SK-N-SH (cell line): ENCODE results near the gene SAA2. TPM values are rescaled to one million over a fixed set of nuclear protein-coding genes. Genes with fewer than 3 reads are reported as not detected.

ENCODE experiments used
- CTCF ChIA-PET: fragments of 300-600, 350-600 bp; formaldehyde crosslinking; extraction: SDS; loops from one replicate; lab custom pipeline; 2021; lab: Yijun Ruan, JAX
- POLR2A ChIA-PET: fragments of 350-600 bp; sonication (Branson Sonifier 250); formaldehyde crosslinking; extraction: SDS; loops from one replicate; lab custom pipeline; 2020; ENCODE audit warnings: antibody characterized with exemption, inconsistent platforms; lab: Yijun Ruan, JAX
- DNase-seq: peaks from one replicate; pipeline ENCODE4 v3.0.0; 2012
- H2AFZ ChIP-seq: fragments of 200-600 bp; sonication (generic); 2 replicates; pipeline ENCODE4 v1.8.1; 2016; ENCODE audit warnings: antibody characterized with exemption, mild to moderate bottlenecking, low read depth
- H3F3A ChIP-seq: fragments of 200-600 bp; sonication (generic); replicated peaks from 2 replicates; pipeline ENCODE3; 2016; ENCODE audit warnings: antibody characterized with exemption, mild to moderate bottlenecking; ENCODE audit not compliant: insufficient read depth
- H3K27ac ChIP-seq, 2 experiments: fragments of 200-500 bp in 1 of 2; fragments of 200-600 bp in 1 of 2; sonication (Bioruptor generic) in 1 of 2; sonication (generic), shearing (Covaris generic) in 1 of 2; 2 replicates each; pipeline versions ENCODE4 v1.5.1 to v1.6.1; 2014 to 2016; ENCODE audit warnings: low read depth in 2 of 2, inconsistent platforms in 1 of 2, low read length in 1 of 2, mild to moderate bottlenecking in 1 of 2, mixed read lengths in 1 of 2
- H3K27me3 ChIP-seq: fragments of 200-600 bp; sonication (generic), shearing (Covaris generic); 2 replicates; pipeline ENCODE4 v1.6.1; 2016; ENCODE audit warnings: mixed run types; ENCODE audit not compliant: insufficient read depth
- H3K36me3 ChIP-seq, 2 experiments: fragments of 200-500 bp in 1 of 2; fragments of 200-600 bp in 1 of 2; sonication (Bioruptor generic) in 1 of 2; sonication (generic) in 1 of 2; replicated peaks in 1 of 2; 2 replicates each; pipeline versions ENCODE3 to v1.5.1; 2014 to 2016; ENCODE audit warnings: low read length in 1 of 2, mild to moderate bottlenecking in 1 of 2; ENCODE audit not compliant: insufficient read depth in 2 of 2, control insufficient read depth in 1 of 2
- H3K4me1 ChIP-seq, 2 experiments: fragments of 200-500 bp in 1 of 2; fragments of 200-600 bp in 1 of 2; sonication (Bioruptor generic) in 1 of 2; sonication (generic), shearing (Covaris generic) in 1 of 2; 2 replicates each; pipeline versions ENCODE4 v1.5.1 to v1.6.1; 2014 to 2016; ENCODE audit warnings: low read depth in 1 of 2, low read length in 1 of 2, mixed run types in 1 of 2; ENCODE audit not compliant: insufficient read depth in 2 of 2, control insufficient read depth in 1 of 2
- H3K4me2 ChIP-seq: fragments of 200-600 bp; sonication (generic), shearing (Covaris generic); 2 replicates; pipeline ENCODE4 v1.6.1; 2017; ENCODE audit warnings: mixed run types
- H3K4me3 ChIP-seq, 2 experiments: fragments of 200-500 bp in 1 of 2; fragments of 200-600 bp in 1 of 2; sonication (Bioruptor generic) in 1 of 2; sonication (generic), shearing (Covaris generic) in 1 of 2; 2 replicates each; pipeline versions ENCODE4 v1.5.1 to v1.8.1; 2014 to 2016; ENCODE audit warnings: low read depth in 2 of 2, inconsistent platforms in 1 of 2, low read length in 1 of 2, mild to moderate bottlenecking in 1 of 2, mixed read lengths in 1 of 2, moderate library complexity in 1 of 2
- H3K79me2 ChIP-seq: fragments of 200-600 bp; sonication (generic); 2 replicates; pipeline ENCODE4 v1.8.1; 2017; ENCODE audit warnings: mild to moderate bottlenecking; ENCODE audit not compliant: insufficient read depth
- H3K9ac ChIP-seq: fragments of 200-600 bp; sonication (generic); 2 replicates; pipeline ENCODE4 v1.6.1; 2017; ENCODE audit warnings: mixed run types
- H3K9me2 ChIP-seq: fragments of 200-600 bp; sonication (generic); 2 replicates; pipeline ENCODE4 v1.6.1; 2017; ENCODE audit warnings: mixed run types
- H3K9me3 ChIP-seq: fragments of 200-600 bp; sonication (generic); 2 replicates; pipeline ENCODE4 v1.6.1; 2017; ENCODE audit warnings: mixed run types, mild to moderate bottlenecking, moderate library complexity
- H4K20me1 ChIP-seq: fragments of 200-600 bp; sonication (generic); 2 replicates; pipeline ENCODE4 v1.6.1; 2017; ENCODE audit warnings: mild to moderate bottlenecking, mixed run types; ENCODE audit not compliant: insufficient read depth
- CHD2 ChIP-seq: fragments of 150-350 bp; IDR thresholded peaks from 2 replicates; pipeline ENCODE4 v1.6.1; 2018; ENCODE audit warnings: low read length; ENCODE audit not compliant: partially characterized antibody
- ELF1 ChIP-seq: IDR thresholded peaks from 2 replicates; pipeline ENCODE4 v1.4.0; 2012
- EP300 ChIP-seq, 2 experiments: IDR thresholded peaks; 2 replicates each; pipeline versions ENCODE4 v1.4.0 to v1.6.1; 2012; ENCODE audit warnings: borderline replicate concordance in 1 of 2, low read depth in 1 of 2, low read length in 1 of 2
- FOXJ3 ChIP-seq: sonication (generic); formaldehyde crosslinking; IDR thresholded peaks from 2 replicates; pipeline ENCODE4 v1.5.1; 2020; ENCODE audit warnings: mild to moderate bottlenecking, missing genetic modification reagents
- JUND ChIP-seq: IDR thresholded peaks from 2 replicates; pipeline ENCODE4 v1.4.0; 2012
- MXI1 ChIP-seq: IDR thresholded peaks from 2 replicates; pipeline ENCODE4 v1.6.1; 2012; ENCODE audit warnings: mild to moderate bottlenecking, low read depth, low read length, improper control_type of control experiment
- NRF1 ChIP-seq: IDR thresholded peaks from 2 replicates; pipeline ENCODE4 v1.6.1; 2012; ENCODE audit warnings: low read depth, mild to moderate bottlenecking, low read length
- PBX3 ChIP-seq: IDR thresholded peaks from 2 replicates; pipeline ENCODE4; 2012
- POLR2AphosphoS5 ChIP-seq: IDR thresholded peaks from 2 replicates; pipeline ENCODE4 v1.6.1; 2012; ENCODE audit warnings: low read depth, low read length
- RAD21 ChIP-seq: IDR thresholded peaks from 2 replicates; pipeline ENCODE4 v1.6.1; 2012; ENCODE audit warnings: mild to moderate bottlenecking, low read length
- SMC3 ChIP-seq: IDR thresholded peaks from 2 replicates; pipeline ENCODE4 v1.6.1; 2012; ENCODE audit warnings: low read depth, low read length, improper control_type of control experiment
- TAF1 ChIP-seq: IDR thresholded peaks from 2 replicates; pipeline ENCODE4 v1.6.1; 2012; ENCODE audit warnings: low read depth, mild to moderate bottlenecking, low read length, moderate library complexity, borderline replicate concordance
- TCF12 ChIP-seq: IDR thresholded peaks from 2 replicates; pipeline ENCODE4 v1.4.0; 2012
- TEAD4 ChIP-seq: IDR thresholded peaks from 2 replicates; pipeline ENCODE4 v1.4.0; 2012; ENCODE audit warnings: mild to moderate bottlenecking, borderline replicate concordance; ENCODE audit not compliant: insufficient read depth
- USF2 ChIP-seq: fragments of 150-350 bp; IDR thresholded peaks from 2 replicates; pipeline ENCODE4 v1.6.1; 2017; ENCODE audit warnings: antibody characterized with exemption, low read length, low read depth, borderline replicate concordance
- WGBS: methylation state at CpG from one replicate; pipeline ENCODE4 v1.1.6; 2017; ENCODE audit warnings: low lambda C conversion rate; 5-methylcytosine and 5-hydroxymethylcytosine counted together
- polyA plus RNA-seq, 3 experiments: library from polyadenylated mRNA; depleted of rRNA; stranded (reverse); fragments of >200 nt; gene quantifications; 2 replicates each; pipeline ENCODE4 v1.2.3, GENCODE V29; 2012
- TF ChIP-seq, protein P1 (sequence below): fragments of 150-350 bp; IDR thresholded peaks from 2 replicates; pipeline ENCODE4 v1.6.1; 2016; ENCODE audit warnings: mild to moderate bottlenecking, low read depth, low read length

SAA2 gene
- polyA plus RNA-seq, 1 of the 3 experiments (the other 2 are of a cell fraction): not detected

GRCh38 chr11:18285841-18286240, 37.4 kb upstream of the SAA2 start:
- no peaks in the 10 kb centered on the region for H3K9me2 ChIP-seq
- H3K79me2 ChIP-seq: no peaks in the 10 kb centered on the region
- no peak overlapping the region for H3K4me3 ChIP-seq
- no peak overlapping the region for H3K27ac ChIP-seq
- H3K27me3 ChIP-seq: no peaks in the 10 kb centered on the region
- no peaks in the 10 kb centered on the region for H4K20me1 ChIP-seq
- H2AFZ ChIP-seq: no peak overlapping the region
- H3K4me2 ChIP-seq: no peak overlapping the region
- DNase-seq: no peak
- POLR2A ChIA-PET: no interaction called here
- no peaks in the 10 kb centered on the region for H3K4me1 ChIP-seq
- H3K9me3 ChIP-seq: no peaks in the 10 kb centered on the region
- TF ChIP-seq RAD21 (no peak), EP300 (IDR thresholded peaks at IDR 0.05; ENCODE audit: borderline replicate concordance in 1 of 2, low read depth in 1 of 2, low read length in 1 of 2) (no peak), POLR2AphosphoS5 (no peak), NRF1 (no peak), PBX3 (no peak), CHD2 (no peak), SMC3 (no peak), USF2 (no peak), MXI1 (no peak), JUND (no peak), TEAD4 (no peak), TAF1 (no peak)
- TF ChIP-seq, protein P1, sequence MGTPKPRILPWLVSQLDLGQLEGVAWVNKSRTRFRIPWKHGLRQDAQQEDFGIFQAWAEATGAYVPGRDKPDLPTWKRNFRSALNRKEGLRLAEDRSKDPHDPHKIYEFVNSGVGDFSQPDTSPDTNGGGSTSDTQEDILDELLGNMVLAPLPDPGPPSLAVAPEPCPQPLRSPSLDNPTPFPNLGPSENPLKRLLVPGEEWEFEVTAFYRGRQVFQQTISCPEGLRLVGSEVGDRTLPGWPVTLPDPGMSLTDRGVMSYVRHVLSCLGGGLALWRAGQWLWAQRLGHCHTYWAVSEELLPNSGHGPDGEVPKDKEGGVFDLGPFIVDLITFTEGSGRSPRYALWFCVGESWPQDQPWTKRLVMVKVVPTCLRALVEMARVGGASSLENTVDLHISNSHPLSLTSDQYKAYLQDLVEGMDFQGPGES: no peak
- TF ChIP-seq, all 33 proteins: peak for 0
- WGBS: 89% methylated on average over 1 of the region's 1 CpG
- Histone ChIP-seq H3F3A (peaks cover 3% of the 10 kb centered on the region), H3K9ac (no peak overlapping the region), H3K36me3 (peaks cover 57 to 72% of the 10 kb centered on the region in 2 experiments)
- CTCF ChIA-PET: interaction anchor here (1.2 to 2.8 kb wide), 4 partner anchors 11 to 171 kb away, joined by 3 to 10 read pairs (median 3); no protein-coding TSS in a partner anchor

DNA sequence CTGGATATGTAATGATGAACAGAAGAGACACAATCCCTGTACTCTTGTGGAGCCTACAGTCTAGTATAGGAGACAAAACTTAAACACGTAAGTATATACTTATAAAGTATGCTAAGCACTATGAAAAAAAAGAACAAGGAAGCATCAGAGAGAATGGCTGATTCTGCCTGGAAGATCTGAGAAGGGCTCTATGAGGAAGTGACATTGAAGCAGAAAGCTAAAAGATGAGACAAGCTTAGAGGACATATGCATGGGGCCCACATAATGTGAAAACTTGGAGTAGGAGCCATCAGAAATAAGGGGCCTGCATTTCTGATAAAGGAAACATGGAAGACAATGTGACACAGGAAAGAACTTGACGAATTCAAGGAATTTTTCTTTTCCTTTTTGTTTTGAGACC, 34.2 kb upstream of the SAA2 start:
- no peak overlapping the region for H3K4me3 ChIP-seq
- POLR2A ChIA-PET: no interaction called here
- no peak for DNase-seq
- 100% methylated on average over 2 of the region's 2 CpGs for WGBS
- H3K27ac ChIP-seq: no peak overlapping the region
- peaks cover 7% of the 10 kb centered on the region for H3F3A ChIP-seq
- H3K9ac ChIP-seq: no peak overlapping the region
- H3K27me3 ChIP-seq: no peaks in the 10 kb centered on the region
- H3K9me3 ChIP-seq: no peaks in the 10 kb centered on the region
- H3K4me1 ChIP-seq: no peaks in the 10 kb centered on the region
- no peaks in the 10 kb centered on the region for H3K79me2 ChIP-seq
- no peaks in the 10 kb centered on the region for H3K9me2 ChIP-seq
- H2AFZ ChIP-seq: no peak overlapping the region
- no peak overlapping the region for H3K4me2 ChIP-seq
- H3K36me3 ChIP-seq: peaks cover 59 to 71% of the 10 kb centered on the region in 2 experiments
- CTCF ChIA-PET: interaction anchor here (1.2 to 1.6 kb wide), 2 partner anchors 17 to 39 kb away, joined by 3 to 4 read pairs; no protein-coding TSS in a partner anchor
- no peaks in the 10 kb centered on the region for H4K20me1 ChIP-seq
- TF ChIP-seq FOXJ3 (CRISPR knock-in tag) (no peak), ELF1 (no peak), EP300 (IDR thresholded peaks at IDR 0.05; ENCODE audit: borderline replicate concordance in 1 of 2, low read depth in 1 of 2, low read length in 1 of 2) (no peak), PBX3 (no peak), TCF12 (no peak)
